ENCODE results near the gene NAALAD2. TPM values are rescaled to one million over a fixed set of nuclear protein-coding genes. Genes with fewer than 3 reads are reported as not detected.
"Not testable (repeated sequence)": the region's sequence is repeated elsewhere in the genome, so short reads cannot be mapped to it uniquely, and the experiment has no call there.

Gene NAALAD2
- total RNA-seq, 1 experiment from 2014 or later, result not detected

DNA sequence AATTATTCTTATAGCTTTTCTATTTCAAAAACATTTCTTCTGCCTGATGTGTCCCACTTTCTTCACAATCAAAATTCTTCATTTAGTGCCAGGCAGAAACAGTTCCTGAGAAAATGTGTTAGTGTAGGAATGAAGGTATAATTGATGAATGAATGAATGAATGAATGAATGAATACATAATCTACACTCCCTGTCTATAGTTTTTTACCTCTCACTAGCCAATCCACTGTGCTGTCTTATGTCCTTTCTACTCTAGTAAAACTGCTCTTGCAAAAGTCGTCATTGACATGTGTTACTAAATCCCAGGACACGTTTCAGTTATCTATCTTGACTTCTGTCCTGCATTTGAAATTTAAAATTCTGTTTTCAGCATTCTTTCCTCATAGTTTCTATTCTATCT lies 45.5 kb downstream of the NAALAD2 start:
- DNase-seq (ENCODE audit: low spot score), result no peak
- in situ Hi-C loops (cut with HindIII; ENCODE audit: low sequenced_read_pairs), result no loop called here

DNA sequence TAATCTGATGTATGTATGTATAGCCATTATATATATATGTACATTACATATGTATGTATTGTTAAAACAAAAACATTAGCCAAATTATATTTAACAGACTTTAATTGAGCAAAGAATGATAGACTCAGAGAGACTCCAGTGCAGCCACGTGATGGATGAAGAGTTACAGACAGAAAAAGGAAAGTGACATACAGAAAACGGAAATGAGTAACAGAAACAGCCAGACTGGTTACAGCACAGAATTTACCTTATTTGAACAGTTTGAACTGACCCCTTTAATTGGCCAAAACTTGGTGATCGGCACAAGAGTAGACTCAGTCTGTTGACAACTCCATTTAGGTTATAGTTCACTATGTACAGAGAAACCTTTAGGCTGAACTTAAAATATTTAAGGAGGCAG lies 53.4 kb downstream of the NAALAD2 start:
- DNase-seq (ENCODE audit: low spot score), result no peak
- in situ Hi-C loops (cut with HindIII; ENCODE audit: low sequenced_read_pairs), result no loop called here

DNA sequence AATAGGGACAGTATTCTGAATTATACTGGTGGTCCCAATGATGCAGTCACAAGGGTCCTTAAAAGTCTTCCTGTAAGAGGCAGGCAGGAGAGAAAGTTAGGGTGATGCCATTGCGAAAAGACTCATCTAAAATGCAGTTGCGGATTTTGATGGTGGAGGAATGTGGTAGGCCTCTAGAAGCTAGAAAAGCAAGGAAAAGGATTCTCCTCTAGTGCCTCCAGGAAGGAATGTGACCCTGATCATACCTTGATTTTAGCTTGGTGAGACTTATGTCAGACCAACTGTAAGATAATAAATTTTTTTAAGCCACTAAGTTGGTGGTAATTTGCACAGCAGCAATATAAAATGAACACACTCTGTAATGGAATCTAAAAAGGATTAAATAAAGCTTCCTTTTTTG lies 54.5 kb downstream of the NAALAD2 start:
- in situ Hi-C loops (cut with HindIII; ENCODE audit: low sequenced_read_pairs), result no loop called here
- no peak for DNase-seq (ENCODE audit: low spot score)

DNA sequence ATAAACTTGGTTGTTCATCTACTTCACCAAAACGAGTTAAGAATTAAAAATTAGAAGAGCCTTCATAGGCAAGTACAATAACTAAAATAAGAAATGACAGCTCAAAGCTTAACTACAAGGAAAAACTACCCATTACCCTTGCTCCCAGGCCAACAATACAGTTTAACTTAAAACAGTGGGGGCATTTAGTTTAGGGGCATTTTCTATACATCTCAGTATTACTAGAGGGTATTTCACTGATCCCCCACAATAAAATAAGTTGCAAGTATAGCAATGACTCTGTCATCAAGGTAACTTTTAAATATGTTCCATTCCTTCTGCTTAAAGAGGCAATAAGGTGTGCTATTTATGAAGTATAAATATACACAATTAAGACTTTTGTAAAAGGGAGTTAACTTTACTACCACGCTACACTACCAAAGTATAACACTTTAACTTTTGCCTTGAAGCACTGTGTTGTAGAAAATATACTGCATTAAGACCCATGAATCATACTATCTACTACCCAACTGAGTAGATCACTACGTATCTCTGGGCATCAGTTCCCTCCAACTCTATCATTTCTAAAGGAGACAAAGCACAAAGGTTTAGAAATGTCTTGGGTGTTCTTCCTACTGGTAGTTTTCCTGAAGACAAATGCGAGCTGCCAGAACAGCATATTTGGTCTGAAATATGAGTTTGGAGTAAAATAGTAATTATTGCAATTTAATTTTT lies 58.6 kb downstream of the NAALAD2 start:
- in situ Hi-C loops (cut with HindIII; ENCODE audit: low sequenced_read_pairs), result no loop called here
- no peak for DNase-seq (ENCODE audit: low spot score)

DNA sequence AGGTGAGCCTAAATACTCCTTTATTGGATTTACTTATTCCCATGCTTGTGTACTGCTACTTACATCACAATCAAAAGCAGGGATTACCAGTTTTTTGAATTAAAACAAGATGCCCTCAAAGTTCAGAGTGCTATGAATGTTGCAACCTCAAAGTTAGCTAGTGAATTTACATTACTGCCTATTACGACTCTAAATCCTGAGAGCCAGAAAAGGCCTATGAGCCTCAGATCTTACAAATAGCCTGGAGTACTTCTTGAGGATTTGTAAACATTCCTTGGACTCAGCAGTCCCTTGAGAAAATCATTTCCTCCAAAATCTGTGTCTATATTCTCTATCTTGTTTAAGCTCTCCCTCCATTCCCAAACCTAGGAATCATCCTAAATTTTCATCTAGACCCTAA lies 62.9 kb downstream of the NAALAD2 start:
- no peak for DNase-seq (ENCODE audit: low spot score)
- in situ Hi-C loops (cut with HindIII; ENCODE audit: low sequenced_read_pairs), result no loop called here

DNA sequence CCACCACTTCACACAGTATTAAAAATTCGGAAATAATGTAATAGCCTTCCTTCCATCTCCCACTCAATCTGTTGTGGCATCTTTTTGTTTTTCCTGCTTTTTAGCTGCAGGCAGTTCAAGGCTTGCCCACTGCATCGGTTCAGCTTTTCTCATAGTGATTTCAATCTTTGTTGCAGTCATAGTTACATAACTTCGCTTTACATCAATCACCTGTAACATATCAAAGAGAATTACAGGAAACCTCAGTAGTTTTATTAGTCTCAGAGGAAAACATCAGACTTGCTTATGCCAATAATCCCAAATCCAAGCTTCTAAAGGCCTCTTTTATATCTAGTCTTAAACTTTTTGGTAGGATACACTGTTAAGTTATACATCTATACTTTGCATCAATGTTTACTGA lies 67.9 kb downstream of the NAALAD2 start:
- in situ Hi-C loops (cut with HindIII; ENCODE audit: low sequenced_read_pairs), result no loop called here

DNA sequence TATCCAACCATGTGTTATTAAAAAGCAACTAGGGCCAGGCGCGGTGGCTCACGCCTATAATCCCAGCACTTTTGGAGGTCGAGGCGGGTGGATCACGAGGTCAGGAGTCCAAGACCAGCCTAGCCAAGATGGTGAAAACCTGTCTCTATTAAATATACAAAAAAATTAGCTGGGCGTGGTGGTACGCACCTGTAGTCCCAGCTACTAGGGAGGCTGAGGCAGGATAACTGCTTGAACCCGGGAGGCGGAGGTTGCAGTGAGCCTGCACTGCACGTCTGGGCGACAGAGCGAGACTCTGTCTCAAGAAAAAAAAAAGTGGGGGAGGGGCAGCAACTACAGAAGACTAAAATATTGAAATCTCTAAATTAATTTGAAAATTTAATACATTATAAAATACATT lies 69.9 kb downstream of the NAALAD2 start:
- no peak for DNase-seq (ENCODE audit: low spot score)
- in situ Hi-C loops (cut with HindIII; ENCODE audit: low sequenced_read_pairs), result no loop called here

More for the DNA sequence above, 67.9 kb downstream of the NAALAD2 start:
- no peak for DNase-seq (ENCODE audit: low spot score)

DNA sequence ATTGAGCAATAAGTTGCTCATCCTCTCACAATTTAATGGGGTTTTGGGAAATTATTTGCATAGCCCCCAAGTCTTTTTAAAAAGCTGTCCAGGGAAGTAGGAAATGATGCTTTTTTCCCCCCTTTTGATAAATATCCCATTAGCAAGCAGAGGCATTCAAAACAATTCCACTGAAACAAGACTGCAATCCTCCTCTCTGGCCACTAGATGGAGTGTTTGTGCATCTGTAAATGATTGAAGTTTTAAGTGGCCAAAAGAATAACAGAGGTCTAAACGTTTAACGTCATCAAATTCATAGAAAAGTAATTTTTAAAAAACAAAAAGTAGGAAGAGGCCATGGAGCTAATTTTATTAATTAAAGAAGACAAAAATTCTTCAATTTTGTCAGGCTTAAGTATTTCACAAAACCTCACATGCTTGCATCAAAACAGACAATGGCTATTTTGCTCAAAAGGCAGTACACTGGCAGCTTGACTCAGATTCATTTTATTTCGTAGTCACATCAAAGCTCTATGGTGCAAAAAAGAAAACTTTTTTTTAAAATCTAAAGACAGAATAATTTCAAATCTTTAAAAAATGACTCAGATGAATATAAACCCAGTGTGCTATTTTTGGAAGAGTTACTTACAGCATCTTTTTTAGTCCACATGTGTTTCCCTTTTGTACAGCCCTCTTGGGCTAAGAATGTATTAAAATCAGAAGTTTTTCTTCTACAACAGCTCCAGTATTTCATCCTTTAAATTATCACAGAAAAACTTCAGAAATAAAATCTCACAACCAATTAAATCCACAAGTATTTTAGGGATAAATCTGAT lies 70.6 kb downstream of the NAALAD2 start:
- in situ Hi-C loops (cut with HindIII; ENCODE audit: low sequenced_read_pairs), result no loop called here
- DNase-seq (ENCODE audit: low spot score), result peak; percentile 67

DNA sequence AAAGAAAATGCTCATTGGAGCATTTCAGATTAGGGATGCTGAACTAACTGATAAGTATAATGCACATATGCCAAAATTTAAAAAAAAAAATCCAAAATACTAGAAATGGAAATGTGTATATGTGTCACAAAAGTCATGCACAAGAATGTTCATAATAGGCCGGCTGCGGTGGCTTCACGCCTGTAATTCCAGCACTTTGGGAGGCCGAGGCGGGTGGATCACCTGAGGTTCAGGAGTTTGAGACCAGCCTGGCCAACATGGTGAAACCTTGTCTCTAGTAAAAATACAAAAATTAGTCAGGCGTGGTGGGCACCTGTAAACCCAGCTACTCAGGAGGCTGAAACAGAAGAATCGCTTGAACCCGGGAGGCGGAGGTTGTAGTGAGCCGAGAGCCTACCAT lies 73.5 kb downstream of the NAALAD2 start:
- DNase-seq (ENCODE audit: low spot score); in situ Hi-C loops (cut with HindIII; ENCODE audit: low sequenced_read_pairs): not testable (repeated sequence)

DNA sequence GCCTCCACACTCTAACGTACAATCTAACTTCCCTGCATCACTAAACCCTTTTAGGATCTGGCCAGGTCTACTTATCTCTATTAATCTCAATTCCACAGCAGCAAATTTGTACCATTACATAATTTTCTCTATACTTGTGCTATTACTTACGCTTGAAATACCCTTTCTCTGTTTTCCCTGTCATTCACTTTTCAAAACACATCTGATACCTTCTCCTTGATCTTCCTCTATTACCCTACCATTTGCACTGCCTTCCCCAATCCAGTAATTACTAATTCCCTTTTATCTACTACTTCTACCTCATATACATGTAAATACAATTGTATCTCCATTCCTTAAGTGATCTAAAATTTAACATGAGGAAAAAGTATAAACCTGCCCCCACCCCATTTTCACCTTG lies 74.4 kb downstream of the NAALAD2 start:
- in situ Hi-C loops (cut with HindIII; ENCODE audit: low sequenced_read_pairs), result no loop called here
- DNase-seq (ENCODE audit: low spot score), result no peak

DNA sequence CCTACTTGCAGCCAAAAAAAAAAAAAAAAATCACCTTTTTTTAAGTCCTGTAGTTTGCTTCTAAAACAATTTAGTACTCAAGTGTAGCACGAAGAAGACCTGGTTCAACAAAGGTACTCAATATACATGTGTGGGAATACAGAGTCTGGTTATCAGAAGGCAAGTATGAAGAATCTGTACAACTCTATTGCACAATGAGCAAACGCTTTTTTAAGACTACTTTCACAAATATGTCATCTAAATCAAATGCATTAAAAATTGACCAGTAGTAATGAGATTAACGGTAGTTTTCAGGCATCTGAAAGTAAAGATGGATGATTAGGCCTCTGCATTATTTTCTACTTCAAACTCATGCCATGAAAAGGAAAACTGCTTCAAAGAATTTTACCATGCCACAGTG lies 78.9 kb downstream of the NAALAD2 start:
- in situ Hi-C loops (cut with HindIII; ENCODE audit: low sequenced_read_pairs), result no loop called here
- no peak for DNase-seq (ENCODE audit: low spot score)

DNA sequence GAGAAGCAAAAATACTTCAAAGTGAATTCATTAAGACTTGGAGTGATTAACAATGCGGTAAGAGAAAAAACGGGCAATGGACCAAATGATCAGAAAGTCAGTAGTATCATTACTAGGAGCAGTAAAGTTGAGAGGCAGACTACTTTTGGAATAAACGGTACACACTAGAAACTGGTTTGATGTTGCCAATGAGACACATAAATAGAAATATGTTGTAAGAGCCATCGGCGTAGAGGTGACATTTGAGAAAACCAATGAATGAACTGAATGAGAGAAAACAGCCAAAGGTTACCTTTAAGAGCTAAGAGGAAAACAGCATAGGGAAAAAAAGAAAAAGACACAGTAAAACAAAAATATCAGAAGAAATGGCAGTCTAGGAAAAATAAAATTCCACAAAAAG lies 82.1 kb downstream of the NAALAD2 start:
- in situ Hi-C loops (cut with HindIII; ENCODE audit: low sequenced_read_pairs), result no loop called here
- DNase-seq (ENCODE audit: low spot score), result no peak

DNA sequence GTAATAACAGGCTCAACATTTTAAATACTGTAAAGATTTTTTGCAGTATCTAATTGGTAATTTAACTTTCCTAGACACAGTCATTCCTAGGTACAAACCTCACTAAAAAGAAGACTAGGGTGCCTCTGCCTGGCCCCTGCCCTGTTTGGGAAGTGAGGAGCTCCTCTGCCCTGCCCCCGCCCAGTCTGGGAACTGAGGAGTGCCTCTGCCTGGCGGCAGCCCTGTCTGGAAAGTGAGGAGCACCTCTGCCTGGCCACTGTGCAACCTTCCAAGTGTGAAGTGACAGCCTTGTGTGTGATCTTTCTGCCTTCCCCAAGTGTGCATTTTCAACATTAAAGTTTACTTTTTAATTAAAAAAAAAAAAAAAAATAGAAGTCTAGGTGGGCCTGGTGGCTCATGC lies 84.1 kb downstream of the NAALAD2 start:
- no peak for DNase-seq (ENCODE audit: low spot score)
- in situ Hi-C loops (cut with HindIII; ENCODE audit: low sequenced_read_pairs), result no loop called here

DNA sequence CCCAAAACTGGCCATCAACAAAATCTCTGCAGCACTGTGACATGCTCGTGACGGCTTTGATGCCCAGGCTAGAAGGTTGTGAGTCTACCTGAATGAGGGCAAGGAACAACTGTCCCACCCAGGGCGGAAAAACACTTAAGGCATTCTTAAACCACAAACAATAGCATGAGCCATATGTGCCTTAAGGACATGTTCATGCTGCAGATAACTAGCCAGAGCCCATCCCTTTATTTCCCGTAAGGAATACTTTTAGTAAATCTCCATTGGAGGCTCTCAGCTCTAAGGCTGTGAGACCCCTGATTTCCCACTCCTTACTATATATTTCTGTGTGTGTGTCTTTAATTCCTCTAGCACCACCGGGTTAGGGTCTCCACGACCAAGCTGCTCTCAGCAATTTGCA lies 85.0 kb downstream of the NAALAD2 start:
- in situ Hi-C loops (cut with HindIII; ENCODE audit: low sequenced_read_pairs), result no loop called here
- no peak for DNase-seq (ENCODE audit: low spot score)

DNA sequence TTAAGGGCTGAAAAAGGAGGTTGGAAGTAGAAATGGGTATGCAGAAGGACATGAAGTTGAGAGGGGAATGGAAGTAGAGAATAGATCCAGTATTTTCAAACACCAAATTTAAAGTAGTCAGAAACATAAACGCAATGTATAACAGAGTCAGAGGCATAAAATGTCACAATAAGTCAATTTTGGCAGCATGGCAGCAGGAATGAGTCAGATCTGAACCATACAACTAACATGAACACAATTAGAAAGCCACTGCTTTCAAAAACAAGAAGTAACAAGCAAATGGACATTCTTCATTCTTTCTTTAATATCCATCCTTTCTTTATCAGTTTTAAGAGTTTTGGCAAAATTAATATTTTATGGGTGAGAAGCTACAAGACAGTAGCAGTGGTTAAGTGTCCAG lies 85.9 kb downstream of the NAALAD2 start:
- no peak for DNase-seq (ENCODE audit: low spot score)
- in situ Hi-C loops (cut with HindIII; ENCODE audit: low sequenced_read_pairs), result no loop called here

DNA sequence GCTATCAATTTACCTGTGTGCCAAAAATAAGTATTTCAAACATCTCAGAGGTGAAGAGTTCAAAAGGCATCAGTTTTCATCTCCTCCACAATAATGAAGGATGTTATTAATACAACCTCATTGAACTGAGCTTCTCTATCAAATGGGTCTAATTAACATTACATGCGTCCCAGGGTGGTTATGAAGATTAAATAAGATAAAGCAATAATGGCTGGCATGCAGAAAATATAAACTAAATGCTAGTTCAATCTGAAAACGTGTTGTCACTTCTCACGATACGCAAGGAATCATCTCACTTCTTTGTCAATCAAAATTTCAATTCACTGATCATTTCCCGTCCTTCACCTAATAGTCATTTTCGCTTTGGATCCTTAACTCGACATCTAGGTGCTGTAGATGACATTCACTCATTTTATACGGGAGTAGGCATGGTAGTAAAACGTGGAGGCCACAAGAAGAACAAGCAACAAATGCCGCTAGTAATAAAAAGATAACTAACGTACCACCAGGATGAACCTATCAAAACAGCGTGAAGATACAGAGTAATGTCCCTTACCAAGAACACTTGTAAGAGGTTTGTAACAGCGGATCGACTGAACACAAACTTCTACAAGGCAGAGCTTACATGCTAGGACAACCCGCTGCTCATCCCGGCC lies 87.5 kb downstream of the NAALAD2 start:
- in situ Hi-C loops (cut with HindIII; ENCODE audit: low sequenced_read_pairs), result no loop called here
- DNase-seq (ENCODE audit: low spot score), result no peak

DNA sequence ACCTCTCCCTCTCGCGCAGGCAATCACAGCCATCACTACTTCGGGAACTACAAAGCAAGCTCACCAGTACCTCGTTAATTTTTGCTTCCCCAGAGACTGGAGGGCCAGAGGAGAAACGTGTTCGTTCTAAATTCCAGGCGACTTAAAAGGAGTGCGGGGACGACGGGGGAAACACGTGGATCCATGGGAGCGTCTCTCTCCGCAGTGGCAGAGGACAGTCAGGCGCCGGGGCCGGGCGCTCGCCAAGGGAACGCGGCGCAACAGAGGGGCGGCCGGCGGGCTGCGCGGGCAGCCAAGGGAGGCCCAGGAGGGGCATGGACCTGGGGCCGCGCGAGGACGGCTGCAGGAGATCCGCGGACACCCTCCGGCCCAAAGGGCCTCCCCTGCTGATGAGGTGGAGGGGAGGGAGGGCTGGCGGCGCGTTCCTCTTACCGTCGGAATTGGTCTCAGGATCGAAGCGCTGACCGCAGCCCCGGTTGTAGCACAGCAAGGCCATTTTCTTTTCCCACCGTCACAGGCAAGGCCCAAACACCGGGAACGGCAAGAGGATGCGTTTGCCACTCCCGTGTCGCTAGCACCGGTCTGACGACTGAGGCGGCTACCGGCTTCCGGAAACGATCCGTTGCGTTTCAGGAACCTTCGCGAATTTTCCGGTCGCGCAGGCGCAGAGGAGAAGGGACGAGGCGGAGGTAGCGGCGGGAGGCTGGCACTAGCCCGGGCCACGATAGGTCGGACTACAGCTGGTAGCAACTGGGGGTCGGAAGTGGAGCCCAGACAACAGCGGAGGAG lies 88.2 kb downstream of the NAALAD2 start, which contains the start of gene CHORDC1:
TSS of gene CHORDC1 (minus strand) at position 591 of the 789 bp plus-strand sequence. CDS start at position 496, 95 bp downstream.
- in situ Hi-C loops (cut with HindIII; ENCODE audit: low sequenced_read_pairs), result no loop called here
- DNase-seq (ENCODE audit: low spot score), result peak; percentile 89

DNA sequence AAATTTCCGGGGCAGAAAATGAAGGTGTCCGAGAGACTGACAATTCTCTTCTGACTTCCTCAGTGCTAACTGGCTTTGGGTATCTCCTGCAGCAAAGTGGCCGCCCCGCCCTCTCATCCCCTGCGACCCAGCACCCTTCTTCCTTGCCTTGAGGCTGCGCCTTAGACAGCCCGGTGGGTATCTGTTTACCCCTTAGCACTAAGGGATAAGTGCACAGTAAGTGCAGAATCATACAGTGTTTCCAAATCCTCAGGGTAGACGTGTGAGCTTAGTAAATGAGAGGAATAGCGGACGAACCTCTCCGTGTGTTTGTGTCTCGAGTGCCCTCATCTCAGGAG lies 88.8 kb downstream of the NAALAD2 start:
- no peak for DNase-seq (ENCODE audit: low spot score)
- in situ Hi-C loops (cut with HindIII; ENCODE audit: low sequenced_read_pairs), result no loop called here

DNA sequence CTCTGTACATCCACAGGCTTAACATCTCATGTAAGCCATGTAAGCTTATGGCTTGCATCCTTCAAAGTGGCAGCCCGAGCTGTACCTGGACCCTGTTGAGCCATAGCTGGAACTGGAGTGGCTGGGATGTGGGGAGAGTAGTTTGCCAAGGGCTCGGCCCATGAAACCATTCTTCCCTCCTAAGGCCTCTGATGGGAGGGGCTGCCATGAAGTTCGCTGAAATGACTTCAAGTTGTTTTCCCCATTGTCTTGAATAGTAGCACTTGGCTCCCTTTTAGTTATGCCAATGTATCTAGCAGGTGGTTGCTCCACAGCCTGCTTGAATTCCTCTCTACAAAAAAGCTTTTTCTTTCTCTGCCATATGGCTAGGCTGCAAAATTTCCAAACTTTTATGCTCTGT lies 93.6 kb downstream of the NAALAD2 start:
- in situ Hi-C loops (cut with HindIII; ENCODE audit: low sequenced_read_pairs), result no loop called here

DNA sequence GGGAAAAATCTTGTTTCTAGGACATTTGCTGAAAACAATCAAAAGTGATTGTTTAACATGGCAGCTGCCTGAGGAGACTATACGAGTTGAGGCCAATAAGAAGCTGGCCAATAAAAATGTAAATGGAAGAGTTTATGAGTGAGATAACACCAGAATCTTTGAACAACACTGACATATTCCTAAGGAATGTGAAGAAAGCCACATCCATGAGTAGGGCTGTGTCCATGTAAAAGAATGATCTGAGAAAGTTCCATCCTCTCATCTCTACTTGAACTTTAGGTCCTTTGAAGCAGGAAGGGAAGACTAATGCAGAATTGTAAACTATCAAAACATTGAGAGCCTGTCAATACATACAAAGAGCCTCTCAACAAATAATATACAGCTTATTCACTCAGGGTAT lies 95.3 kb downstream of the NAALAD2 start:
- DNase-seq (ENCODE audit: low spot score), result no peak
- in situ Hi-C loops (cut with HindIII; ENCODE audit: low sequenced_read_pairs), result no loop called here

More for the DNA sequence above, 93.6 kb downstream of the NAALAD2 start:
- no peak for DNase-seq (ENCODE audit: low spot score)

All from G401 (cell line).